Breast epithelium (tissue), 4 donors: ENCODE data around the gene SLC22A12. TPM values are rescaled to one million over a fixed set of nuclear protein-coding genes. Genes with fewer than 3 reads are reported as not detected.

Experiments
- DNase-seq, 2 donors: peaks; one replicate each; pipeline ENCODE4 v3.0.0-alpha.2; 2019; ENCODE audit warnings: low spot score in 2 of 2
- H3K27ac ChIP-seq, 2 donors: fragments of 200-600 bp; sonication (generic) in 1 of 2; one replicate each; pipeline ENCODE4 v1.5.1; 2016 to 2019; ENCODE audit warnings: mild to moderate bottlenecking in 1 of 2
- H3K27me3 ChIP-seq, 2 donors: fragments of 200-600 bp; sonication (generic) in 1 of 2; one replicate each; pipeline versions ENCODE4 v1.5.1 to v1.6.0; 2017 to 2019; ENCODE audit warnings: control low read depth in 1 of 2, mild to moderate bottlenecking in 1 of 2
- H3K36me3 ChIP-seq: fragments of 200-600 bp; one replicate; pipeline ENCODE4 v1.5.1; 2019
- H3K4me1 ChIP-seq, 2 donors: fragments of 200-600 bp; sonication (generic); one replicate each; pipeline ENCODE4 v1.5.1; 2016 to 2019; ENCODE audit warnings: control low read depth in 1 of 2
- H3K4me3 ChIP-seq, 3 donors: fragments of 200-600 bp; sonication (generic); 1 replicate in 2 of 3; 2 replicates in 1 of 3; pipeline ENCODE4 v1.5.1; 2016 to 2019; ENCODE audit warnings: mild to moderate bottlenecking in 3 of 3, moderate library complexity in 2 of 3
- H3K9me3 ChIP-seq, 2 donors: fragments of 200-600 bp; sonication (generic) in 1 of 2; one replicate each; pipeline ENCODE4 v1.5.1; 2016 to 2019; ENCODE audit warnings: control low read depth in 1 of 2
- POLR2A ChIP-seq: fragments of 450-650 bp; IDR thresholded peaks from one replicate; pipeline ENCODE4 v1.6.1; 2016; ENCODE audit warnings: antibody characterized with exemption, mild to moderate bottlenecking, moderate library complexity
- POLR2AphosphoS5 ChIP-seq, 3 donors: sonication (generic); formaldehyde crosslinking; IDR thresholded peaks; one replicate each; pipeline ENCODE4 v1.6.1; 2017; ENCODE audit warnings: antibody characterized with exemption in 3 of 3
- intact Hi-C: fragments of 100-400 bp; cut with DNase I; formaldehyde crosslinking; loops from one replicate; pipeline ENCODE4 v1.15.1; 2023; ENCODE audit warnings: low total_unique reads
- total RNA-seq, 3 donors: library from RNA; depleted of rRNA; stranded (reverse); fragments of >200 nt; gene quantifications; one replicate each; pipeline ENCODE4 v1.1.0, GENCODE V29; 2016
- TF ChIP-seq, protein P1 (sequence below), 3 donors: fragments of 450-650 bp; IDR thresholded peaks; one replicate each; pipeline ENCODE4 v1.5.1; 2016 to 2017; ENCODE audit warnings: antibody characterized with exemption in 3 of 3, mild to moderate bottlenecking in 3 of 3, moderate library complexity in 3 of 3

The SLC22A12 gene
- total RNA-seq, 3 donors from 2014 or later, result not detected

DNA sequence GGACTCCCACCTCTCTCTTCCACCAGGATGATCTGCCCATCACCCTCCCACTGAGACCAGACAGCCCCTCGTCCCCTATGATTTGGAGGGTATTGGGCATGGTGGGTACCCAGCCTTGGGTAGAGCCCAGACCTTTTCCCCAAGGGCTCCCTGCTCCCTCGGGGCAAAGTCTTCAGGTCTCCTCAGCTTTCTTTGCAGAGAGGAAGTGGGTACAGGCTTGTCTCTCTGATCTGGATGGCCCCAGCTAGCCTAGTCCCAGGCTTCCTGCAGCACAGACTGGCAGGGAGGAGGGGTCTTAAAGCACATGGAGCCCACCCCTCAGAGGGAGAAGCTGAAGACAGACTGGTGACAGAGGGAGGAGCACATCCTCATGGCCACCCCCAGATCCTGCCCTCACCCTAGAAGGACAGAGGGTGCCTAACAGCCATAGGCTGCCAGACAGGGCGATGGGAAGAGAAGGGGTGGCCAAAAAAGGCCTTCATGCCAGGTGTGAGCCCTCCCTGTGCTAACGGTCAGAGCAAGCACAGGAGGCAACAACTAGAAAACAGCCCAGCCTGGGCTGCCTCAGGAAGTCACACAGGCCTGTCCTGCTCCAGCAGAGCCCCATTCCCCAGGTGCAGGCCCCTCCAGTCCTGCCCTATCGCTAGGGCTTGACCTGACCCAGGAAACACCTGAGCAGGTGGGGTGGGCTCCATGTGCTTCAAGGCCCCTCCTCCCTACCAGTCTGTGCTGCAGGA is 30.4 kb downstream of the SLC22A12 start:
- no peaks in the 10 kb centered on the region for H3K4me1 ChIP-seq
- no peaks in the 10 kb centered on the region for H3K27me3 ChIP-seq
- intact Hi-C loops, result no loop called here
- no peak for DNase-seq
- H3K36me3 ChIP-seq, result no peaks in the 10 kb centered on the region
- no peak overlapping the region for H3K4me3 ChIP-seq
- TF ChIP-seq POLR2AphosphoS5 (IDR thresholded peaks at IDR 0.05), result no peak
- no peak for TF ChIP-seq POLR2A
- TF ChIP-seq, protein P1, sequence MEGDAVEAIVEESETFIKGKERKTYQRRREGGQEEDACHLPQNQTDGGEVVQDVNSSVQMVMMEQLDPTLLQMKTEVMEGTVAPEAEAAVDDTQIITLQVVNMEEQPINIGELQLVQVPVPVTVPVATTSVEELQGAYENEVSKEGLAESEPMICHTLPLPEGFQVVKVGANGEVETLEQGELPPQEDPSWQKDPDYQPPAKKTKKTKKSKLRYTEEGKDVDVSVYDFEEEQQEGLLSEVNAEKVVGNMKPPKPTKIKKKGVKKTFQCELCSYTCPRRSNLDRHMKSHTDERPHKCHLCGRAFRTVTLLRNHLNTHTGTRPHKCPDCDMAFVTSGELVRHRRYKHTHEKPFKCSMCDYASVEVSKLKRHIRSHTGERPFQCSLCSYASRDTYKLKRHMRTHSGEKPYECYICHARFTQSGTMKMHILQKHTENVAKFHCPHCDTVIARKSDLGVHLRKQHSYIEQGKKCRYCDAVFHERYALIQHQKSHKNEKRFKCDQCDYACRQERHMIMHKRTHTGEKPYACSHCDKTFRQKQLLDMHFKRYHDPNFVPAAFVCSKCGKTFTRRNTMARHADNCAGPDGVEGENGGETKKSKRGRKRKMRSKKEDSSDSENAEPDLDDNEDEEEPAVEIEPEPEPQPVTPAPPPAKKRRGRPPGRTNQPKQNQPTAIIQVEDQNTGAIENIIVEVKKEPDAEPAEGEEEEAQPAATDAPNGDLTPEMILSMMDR (IDR thresholded peaks at IDR 0.05), result no peak
- no peaks in the 10 kb centered on the region for H3K9me3 ChIP-seq
- H3K27ac ChIP-seq, result peak overlapping the region in 1 of 2 donors; percentile 87

DNA sequence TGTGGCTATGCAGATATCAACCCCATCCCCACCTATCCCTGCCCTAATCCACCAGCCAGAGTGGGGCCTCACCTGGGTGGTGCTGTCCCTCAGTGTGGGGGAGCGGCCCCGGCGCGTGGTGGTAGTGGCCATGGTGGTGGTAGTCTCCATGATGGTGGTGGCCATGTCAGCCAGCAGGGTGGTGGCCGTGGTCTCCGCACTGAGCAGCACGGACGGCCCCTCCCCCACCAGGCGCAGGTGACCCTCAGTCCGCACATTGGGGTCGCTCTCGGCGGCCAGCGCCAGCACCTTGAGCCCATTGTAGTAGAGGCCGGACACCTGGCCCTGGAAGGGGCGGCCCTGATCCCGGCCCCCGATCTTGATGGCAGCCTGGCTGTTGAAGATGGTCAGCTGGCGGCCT is 31.7 kb downstream of the SLC22A12 start:
- intact Hi-C loops, result no loop called here
- Histone ChIP-seq H3K36me3 (no peaks in the 10 kb centered on the region), H3K27me3 (no peaks in the 10 kb centered on the region), H3K27ac (peak overlapping the region in 1 of 2 donors; percentile 7), H3K4me3 (no peak overlapping the region), H3K4me1 (no peaks in the 10 kb centered on the region), H3K9me3 (no peaks in the 10 kb centered on the region)
- DNase-seq, result no peak
- TF ChIP-seq, protein P1 (IDR thresholded peaks at IDR 0.05), result no peak
- no peak for TF ChIP-seq POLR2AphosphoS5 (IDR thresholded peaks at IDR 0.05)
- TF ChIP-seq POLR2A, result no peak

DNA sequence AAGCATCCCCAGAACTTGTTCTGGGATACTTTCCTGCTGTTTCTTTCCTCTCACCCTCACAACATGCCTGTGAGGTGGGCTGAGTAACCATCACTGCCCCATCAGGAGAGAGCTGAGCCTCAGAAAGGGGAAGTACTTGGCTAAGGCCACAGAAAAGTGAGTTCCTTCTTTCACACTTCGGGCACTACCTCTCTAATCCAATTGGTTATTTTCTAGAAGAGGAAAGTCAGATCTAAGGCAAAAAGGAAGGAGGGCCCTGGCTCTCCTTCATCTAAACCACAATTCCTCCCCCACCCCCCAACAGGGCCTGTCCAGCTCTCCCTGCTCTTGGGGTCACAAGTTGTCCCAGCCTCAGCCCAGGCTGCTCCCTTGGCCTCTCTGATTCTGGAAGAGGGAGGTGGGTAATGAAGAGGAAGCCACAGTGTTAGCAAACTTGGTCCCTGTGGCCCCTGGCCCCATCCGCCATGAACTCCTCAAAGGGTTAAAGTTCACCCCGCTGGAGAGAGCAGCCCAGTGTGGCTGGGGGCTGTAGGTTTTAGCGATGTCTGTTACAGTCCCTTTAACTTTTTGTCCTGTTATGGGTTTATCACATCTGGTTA is 34.0 kb downstream of the SLC22A12 start:
- Histone ChIP-seq H3K9me3 (no peaks in the 10 kb centered on the region), H3K4me1 (no peaks in the 10 kb centered on the region), H3K27ac (no peak overlapping the region), H3K36me3 (no peaks in the 10 kb centered on the region), H3K27me3 (no peaks in the 10 kb centered on the region), H3K4me3 (no peak overlapping the region)
- intact Hi-C loops, result no loop called here
- TF ChIP-seq POLR2A, result no peak
- TF ChIP-seq POLR2AphosphoS5 (IDR thresholded peaks at IDR 0.05), result no peak
- TF ChIP-seq, protein P1 (IDR thresholded peaks at IDR 0.05), result no peak
- no peak for DNase-seq

DNA sequence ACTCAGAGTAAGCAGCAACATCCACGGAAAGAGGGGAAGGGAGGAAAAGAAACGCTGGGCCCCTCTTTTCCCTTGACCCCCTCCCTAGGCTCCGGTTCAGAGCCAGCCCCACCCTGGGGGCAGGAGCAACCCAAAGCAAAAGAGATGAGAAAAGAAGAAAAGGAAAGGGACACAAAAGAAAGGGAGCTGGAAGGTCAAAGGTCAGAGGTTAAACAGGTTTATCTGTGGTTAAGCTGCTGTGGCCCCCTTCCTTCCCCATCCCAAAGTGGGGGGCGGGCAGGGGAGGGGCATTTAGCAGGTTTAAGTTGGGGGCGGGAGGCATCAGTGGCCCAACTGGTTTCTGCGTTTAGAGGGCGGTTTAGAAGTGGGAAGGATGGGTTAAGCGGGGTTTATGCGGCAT is 35.6 kb downstream of the SLC22A12 start:
- intact Hi-C loops, result no loop called here
- Histone ChIP-seq H3K27ac (no peak overlapping the region), H3K36me3 (no peaks in the 10 kb centered on the region), H3K27me3 (no peaks in the 10 kb centered on the region), H3K4me1 (no peaks in the 10 kb centered on the region), H3K4me3 (no peak overlapping the region), H3K9me3 (no peaks in the 10 kb centered on the region)
- TF ChIP-seq POLR2AphosphoS5 (IDR thresholded peaks at IDR 0.05) (no peak), POLR2A (no peak)
- TF ChIP-seq, protein P1 (IDR thresholded peaks at IDR 0.05), result no peak
- DNase-seq, result no peak

DNA sequence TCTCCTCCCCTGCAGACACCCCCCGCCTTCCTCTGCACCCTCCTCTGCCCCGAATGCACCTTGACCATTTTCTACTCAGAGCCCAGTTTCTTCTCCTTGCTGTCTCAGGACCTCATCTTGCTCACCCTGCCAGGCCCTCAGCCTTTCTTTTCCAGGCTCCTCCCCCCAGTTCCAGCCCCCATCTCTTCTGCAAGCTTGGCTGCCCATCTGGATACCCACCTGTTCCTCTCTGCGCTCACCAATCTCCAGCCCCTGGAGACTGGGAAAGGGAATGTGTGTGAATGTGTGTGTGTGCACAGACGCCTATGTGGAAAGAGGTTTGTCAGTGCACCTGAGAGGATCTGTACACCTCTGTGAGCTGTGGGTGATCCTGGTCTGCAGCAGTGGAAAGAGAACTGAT is 36.4 kb downstream of the SLC22A12 start:
- Histone ChIP-seq H3K4me3 (no peak overlapping the region), H3K27me3 (no peaks in the 10 kb centered on the region), H3K9me3 (no peaks in the 10 kb centered on the region), H3K36me3 (no peaks in the 10 kb centered on the region), H3K27ac (no peak overlapping the region), H3K4me1 (no peaks in the 10 kb centered on the region)
- intact Hi-C loops, result no loop called here
- no peak for DNase-seq
- TF ChIP-seq, protein P1 (IDR thresholded peaks at IDR 0.05), result no peak
- TF ChIP-seq POLR2A (no peak), POLR2AphosphoS5 (IDR thresholded peaks at IDR 0.05) (no peak)
